ENCODE data around the gene VPS51. TPM values are rescaled to one million over a fixed set of nuclear protein-coding genes. Genes with fewer than 3 reads are reported as not detected.

Gene VPS51
- total RNA-seq, 2 experiments from 2014 or later = 103 TPM

GRCh38 chr11:65085446-65085845 is 10.6 kb upstream of the VPS51 start:
- no peak for DNase-seq
- peak overlapping the region; percentile 98 for H3K27ac Mint-ChIP-seq
- no peak for ATAC-seq
- CTCF ChIA-PET = interaction anchor here (1.6 kb wide), 1 partner anchor 25 kb away, joined by 7 read pairs; no protein-coding TSS in a partner anchor
- TF ChIP-seq CTCF (IDR thresholded peaks at IDR 0.05) = no peak
- POLR2A ChIA-PET = interaction anchor here (0.9 to 3.5 kb wide), 3 partner anchors 10 to 71 kb away, joined by 3 to 24 read pairs (median 4); partner anchors contain the start of genes ARL2 and VPS51
- intact Hi-C loops (cut with micrococcal nuclease) = no loop called here
- peaks cover 29% of the 10 kb centered on the region for H3K4me1 Mint-ChIP-seq (ENCODE audit: low read depth)
- no peaks in the 10 kb centered on the region for H3K9me3 Mint-ChIP-seq
- no peaks in the 10 kb centered on the region for H3K27me3 Mint-ChIP-seq
- peaks cover 42% of the 10 kb centered on the region for H3K36me3 Mint-ChIP-seq (ENCODE audit: low read depth)
- H3K4me3 Mint-ChIP-seq = peak overlapping the region; percentile 99

GRCh38 chr11:65086809-65087208 is 9.2 kb upstream of the VPS51 start:
- ChIA-PET POLR2A (interaction anchor here (1.1 to 20.0 kb wide), 4 partner anchors 9 to 323 kb away, joined by 3 to 294 read pairs (median 15); partner anchors contain the start of genes FAU, MRPL49, TM7SF2 and VPS51), CTCF (no interaction called here)

GRCh38 chr11:65087216-65087615 is 8.8 kb upstream of the VPS51 start:
- CTCF ChIA-PET = no interaction called here
- POLR2A ChIA-PET = interaction anchor here (1.1 to 20.0 kb wide), 4 partner anchors 9 to 323 kb away, joined by 3 to 294 read pairs (median 15); partner anchors contain the start of genes FAU, MRPL49, TM7SF2 and VPS51
- Mint-ChIP-seq H3K4me1 (ENCODE audit: low read depth) (peaks cover 20% of the 10 kb centered on the region), H3K36me3 (ENCODE audit: low read depth) (peaks cover 27% of the 10 kb centered on the region), H3K27me3 (no peaks in the 10 kb centered on the region), H3K9me3 (no peaks in the 10 kb centered on the region), H3K27ac (no peak overlapping the region), H3K4me3 (no peak overlapping the region)
- intact Hi-C loops (cut with micrococcal nuclease) = no loop called here
- ATAC-seq (no peak), DNase-seq (no peak)
- TF ChIP-seq CTCF (IDR thresholded peaks at IDR 0.05) = no peak

More at GRCh38 chr11:65086809-65087208, 9.2 kb upstream of the VPS51 start:
- intact Hi-C loops (cut with micrococcal nuclease) = no loop called here
- DNase-seq (no peak), ATAC-seq (no peak)
- H3K4me1 Mint-ChIP-seq (ENCODE audit: low read depth) = peaks cover 23% of the 10 kb centered on the region
- TF ChIP-seq CTCF (IDR thresholded peaks at IDR 0.05) = no peak
- no peak overlapping the region for H3K4me3 Mint-ChIP-seq
- no peaks in the 10 kb centered on the region for H3K27me3 Mint-ChIP-seq
- H3K36me3 Mint-ChIP-seq (ENCODE audit: low read depth) = peaks cover 31% of the 10 kb centered on the region
- H3K27ac Mint-ChIP-seq = no peak overlapping the region
- no peaks in the 10 kb centered on the region for H3K9me3 Mint-ChIP-seq

- ATAC-seq (no peak), DNase-seq (no peak)
- no peak overlapping the region for H3K27ac Mint-ChIP-seq
- H3K9me3 Mint-ChIP-seq = no peaks in the 10 kb centered on the region
- H3K27me3 Mint-ChIP-seq = no peaks in the 10 kb centered on the region
- ChIA-PET CTCF (no interaction called here), POLR2A (interaction anchor here (0.6 to 20.0 kb wide), 5 partner anchors 8 to 324 kb away, joined by 3 to 294 read pairs (median 6); partner anchors contain the start of genes FAU, MRPL49, TM7SF2 and VPS51)
- no peak overlapping the region for H3K4me3 Mint-ChIP-seq
- no peak for TF ChIP-seq CTCF (IDR thresholded peaks at IDR 0.05)
- intact Hi-C loops (cut with micrococcal nuclease) = no loop called here
- H3K36me3 Mint-ChIP-seq (ENCODE audit: low read depth) = peaks cover 23% of the 10 kb centered on the region
- H3K4me1 Mint-ChIP-seq (ENCODE audit: low read depth) = peaks cover 17% of the 10 kb centered on the region
These were observed 8.2 kb upstream of the VPS51 start for GRCh38 chr11:65087827-65088226.

GRCh38 chr11:65089621-65090020 is 6.4 kb upstream of the VPS51 start:
- H3K36me3 Mint-ChIP-seq (ENCODE audit: low read depth) = peaks cover 11% of the 10 kb centered on the region
- no peak for DNase-seq
- no peak overlapping the region for H3K4me3 Mint-ChIP-seq
- no peaks in the 10 kb centered on the region for H3K9me3 Mint-ChIP-seq
- intact Hi-C loops (cut with micrococcal nuclease) = no loop called here
- ATAC-seq = no peak
- no peak overlapping the region for H3K27ac Mint-ChIP-seq
- no peak for TF ChIP-seq CTCF (IDR thresholded peaks at IDR 0.05)
- H3K27me3 Mint-ChIP-seq = no peaks in the 10 kb centered on the region
- CTCF ChIA-PET = interaction anchor here (1.3 to 1.8 kb wide), 3 partner anchors 15 to 75 kb away, joined by 3 to 4 read pairs (median 4); partner anchors contain the start of gene ARL2
- POLR2A ChIA-PET = interaction anchor here (0.9 to 20.0 kb wide), 3 partner anchors 14 to 42 kb away, joined by 3 to 294 read pairs (median 3); partner anchors contain the start of genes FAU, MRPL49, TM7SF2 and ZNHIT2
- H3K4me1 Mint-ChIP-seq (ENCODE audit: low read depth) = peaks cover 13% of the 10 kb centered on the region

All from activated CD8-positive, alpha-beta T cell treated with anti-CD3 and anti-CD28 coated beads for 36 hours (primary cell).